HCT116 (cell line): ENCODE measurements around the gene MACROD1. TPM values are rescaled to one million over a fixed set of nuclear protein-coding genes. Genes with fewer than 3 reads are reported as not detected.

ENCODE experiments used
- ATAC-seq: fragments of 200-7000 bp; cut with Tn5 transposase; 2 replicates; pipeline ENCODE4 v1.9.1; 2020; ENCODE audit warnings: mild to moderate bottlenecking, moderate library complexity
- BruUV-seq: library from RNA; stranded (reverse); fragments of 400-500 nt; replicated peaks from 2 replicates; lab custom pipeline; 2021; lab: Mats Ljungman, UMichigan
- CTCF ChIA-PET: fragments of 300-600 bp; sonication (Branson Sonifier 250); formaldehyde crosslinking; loops from one replicate; lab custom pipeline; 2021; ENCODE audit warnings: antibody characterized with exemption; lab: Charles Lee
- POLR2A ChIA-PET: fragments of 300-600, 350-600 bp; sonication (Branson Sonifier 250); formaldehyde crosslinking; loops from one replicate; lab custom pipeline; 2021; ENCODE audit warnings: antibody characterized with exemption; lab: Charles Lee
- RAD21 ChIA-PET, 2 experiments: fragments of 300-600 bp; sonication (Branson Sonifier 250); formaldehyde crosslinking; loops; one replicate each; lab custom pipeline; 2023; ENCODE audit warnings: low total read pairs in 2 of 2; ENCODE audit not compliant: uncharacterized antibody in 2 of 2, unreplicated experiment in 2 of 2, low non-redundant PET in 1 of 2; lab: Charles Lee
- DNase-seq: peaks from one replicate; pipeline ENCODE4 v3.0.0-alpha.2; 2010; ENCODE audit warnings: low read depth, low spot score
- H2AFZ ChIP-seq: fragments of 200-600 bp; shearing (Covaris generic), sonication (generic); 2 replicates; pipeline ENCODE4 v1.6.1; 2017; ENCODE audit warnings: low read depth, mixed run types, mixed read lengths, antibody characterized with exemption, low read length; ENCODE audit not compliant: poor library complexity, severe bottlenecking
- H3K27ac ChIP-seq: 2 replicates; pipeline ENCODE4 v1.5.1; 2012; ENCODE audit warnings: low read depth, low read length
- H3K27me3 ChIP-seq: fragments of 200-600 bp; sonication (generic); 2 replicates; pipeline ENCODE4 v1.6.1; 2016; ENCODE audit warnings: mixed run types, low read length, mixed read lengths; ENCODE audit not compliant: insufficient read depth
- H3K36me3 ChIP-seq, 2 experiments: fragments of 200-500 bp in 1 of 2; fragments of 200-600 bp in 1 of 2; sonication (Bioruptor generic) in 1 of 2; sonication (generic) in 1 of 2; 2 replicates each; pipeline versions ENCODE4 v1.5.1 to v1.6.1; 2014 to 2016; ENCODE audit warnings: low read length in 2 of 2, inconsistent platforms in 1 of 2, mixed read lengths in 1 of 2, mixed run types in 1 of 2; ENCODE audit not compliant: insufficient read depth in 2 of 2, control insufficient read depth in 1 of 2
- H3K4me1 ChIP-seq, 2 experiments: fragments of 200-600 bp in 1 of 2; sonication (generic) in 1 of 2; 2 replicates each; pipeline versions ENCODE4 v1.5.1 to v1.6.1; 2012 to 2017; ENCODE audit warnings: low read length in 2 of 2, inconsistent platforms in 1 of 2, mild to moderate bottlenecking in 1 of 2, mixed read lengths in 1 of 2, mixed run types in 1 of 2, moderate library complexity in 1 of 2; ENCODE audit not compliant: insufficient read depth in 2 of 2, control insufficient read depth in 1 of 2
- H3K4me2 ChIP-seq: fragments of 200-600 bp; sonication (generic); 2 replicates; pipeline ENCODE4 v1.6.1; 2017; ENCODE audit warnings: mixed run types, low read length, mixed read lengths
- H3K4me3 ChIP-seq, 2 experiments: fragments of 200-600 bp in 1 of 2; sonication (generic) in 1 of 2; replicated peaks in 1 of 2; 2 replicates each; pipeline ENCODE4 v1.5.1; 2011 to 2016; ENCODE audit warnings: low read length in 2 of 2, control low read depth in 1 of 2, low read depth in 1 of 2, mild to moderate bottlenecking in 1 of 2, mixed read lengths in 1 of 2, mixed run types in 1 of 2
- H3K79me2 ChIP-seq: fragments of 200-600 bp; sonication (generic); 2 replicates; pipeline ENCODE4 v1.6.1; 2017; ENCODE audit warnings: mild to moderate bottlenecking, mixed run types, low read length, moderate library complexity, mixed read lengths; ENCODE audit not compliant: insufficient read depth
- H3K9ac ChIP-seq: fragments of 200-600 bp; sonication (generic); 2 replicates; pipeline ENCODE4 v1.6.1; 2016; ENCODE audit warnings: low read length, mixed read lengths
- H3K9me2 ChIP-seq: fragments of 200-600 bp; sonication (generic), shearing (Covaris generic); 2 replicates; pipeline ENCODE4 v1.6.1; 2017; ENCODE audit warnings: mixed run types, mild to moderate bottlenecking, moderate library complexity; ENCODE audit not compliant: insufficient read depth
- H3K9me3 ChIP-seq, 2 experiments: fragments of 200-500 bp in 1 of 2; fragments of 200-600 bp in 1 of 2; sonication (Bioruptor generic) in 1 of 2; sonication (generic) in 1 of 2; 2 replicates each; pipeline ENCODE4 v1.6.1; 2014 to 2017; ENCODE audit warnings: low read length in 2 of 2, mixed read lengths in 2 of 2, inconsistent platforms in 1 of 2, low read depth in 1 of 2, mild to moderate bottlenecking in 1 of 2, mixed run types in 1 of 2, moderate library complexity in 1 of 2; ENCODE audit not compliant: control insufficient read depth in 1 of 2, insufficient read depth in 1 of 2
- H4K20me1 ChIP-seq: fragments of 200-600 bp; sonication (generic), shearing (Covaris generic); 2 replicates; pipeline ENCODE4 v1.6.1; 2017; ENCODE audit warnings: mixed run types, mild to moderate bottlenecking, moderate library complexity; ENCODE audit not compliant: insufficient read depth
- CBX3 ChIP-seq: IDR thresholded peaks from 2 replicates; pipeline ENCODE4 v1.6.1; 2012; ENCODE audit warnings: low read depth
- CEBPB ChIP-seq: IDR thresholded peaks from 2 replicates; pipeline ENCODE4 v1.6.1; 2012; ENCODE audit warnings: low read depth
- ELF1 ChIP-seq: IDR thresholded peaks from 2 replicates; pipeline ENCODE4 v1.6.1; 2012; ENCODE audit warnings: low read depth, borderline replicate concordance
- EZH2phosphoT487 ChIP-seq: fragments of 200-600 bp; IDR thresholded peaks from 2 replicates; pipeline ENCODE4 v1.6.1; 2018; ENCODE audit warnings: antibody characterized with exemption, borderline replicate concordance
- MAX ChIP-seq: IDR thresholded peaks from 2 replicates; pipeline ENCODE4 v1.6.1; 2012
- POLR2A ChIP-seq: IDR thresholded peaks from 2 replicates; pipeline ENCODE4 v1.7.0; 2011; ENCODE audit warnings: borderline replicate concordance; ENCODE audit not compliant: insufficient read depth, insufficient read length; ENCODE audit errors: extremely low read depth
- YY1 ChIP-seq: IDR thresholded peaks from 2 replicates; pipeline ENCODE4 v1.6.1; 2011; ENCODE audit warnings: low read length, low read depth, moderate library complexity, mild to moderate bottlenecking; ENCODE audit not compliant: insufficient replicate concordance; ENCODE audit errors: extremely low read depth
- ZNF274 ChIP-seq: fragments of 200-500 bp; sonication (Bioruptor generic); IDR thresholded peaks from 2 replicates; pipeline ENCODE4 v1.6.1; 2014; ENCODE audit warnings: mild to moderate bottlenecking, low read depth, low read length, inconsistent platforms
- intact Hi-C: fragments of 100-400 bp; cut with micrococcal nuclease; formaldehyde crosslinking; loops from 2 replicates; pipeline ENCODE4 v1.10.0; 2022
- total RNA-seq: library from RNA; stranded (reverse); gene quantifications from one replicate; pipeline ENCODE4 v1.2.1, GENCODE V29; 2021; ENCODE audit not compliant: unreplicated experiment
- TF ChIP-seq, protein P1 (sequence below): IDR thresholded peaks from 2 replicates; pipeline ENCODE4 v1.6.1; 2011; ENCODE audit warnings: mild to moderate bottlenecking, low read length, moderate library complexity; ENCODE audit not compliant: insufficient replicate concordance; ENCODE audit errors: extremely low read depth
- TF ChIP-seq, protein P2 (sequence below): IDR thresholded peaks from 2 replicates; pipeline ENCODE4 v1.6.1; 2012; ENCODE audit warnings: low read depth
- TF ChIP-seq, protein P3 (sequence below), 3 experiments: fragments of 200-600 bp in 1 of 3; sonication (generic) in 1 of 3; IDR thresholded peaks in 2 of 3; conservative IDR thresholded peaks in 1 of 3; 2 replicates each; pipeline ENCODE4 v1.5.1; 2012 to 2017; ENCODE audit warnings: low read depth in 2 of 3, low read length in 2 of 3, antibody characterized with exemption in 1 of 3, borderline replicate concordance in 1 of 3, control low read depth in 1 of 3, mild to moderate bottlenecking in 1 of 3, mixed read lengths in 1 of 3, mixed run types in 1 of 3, moderate library complexity in 1 of 3; ENCODE audit not compliant: insufficient read depth in 1 of 3

Gene MACROD1
- total RNA-seq, 1 experiment from 2014 or later, result 61.1 TPM

GRCh38 chr11:64045700-64046099, 120.2 kb downstream of the MACROD1 start:
- BruUV-seq, result no TSS peak
- TF ChIP-seq POLR2A (no peak), EZH2phosphoT487 (no peak), YY1 (no peak), CBX3 (no peak)
- TF ChIP-seq, protein P1, sequence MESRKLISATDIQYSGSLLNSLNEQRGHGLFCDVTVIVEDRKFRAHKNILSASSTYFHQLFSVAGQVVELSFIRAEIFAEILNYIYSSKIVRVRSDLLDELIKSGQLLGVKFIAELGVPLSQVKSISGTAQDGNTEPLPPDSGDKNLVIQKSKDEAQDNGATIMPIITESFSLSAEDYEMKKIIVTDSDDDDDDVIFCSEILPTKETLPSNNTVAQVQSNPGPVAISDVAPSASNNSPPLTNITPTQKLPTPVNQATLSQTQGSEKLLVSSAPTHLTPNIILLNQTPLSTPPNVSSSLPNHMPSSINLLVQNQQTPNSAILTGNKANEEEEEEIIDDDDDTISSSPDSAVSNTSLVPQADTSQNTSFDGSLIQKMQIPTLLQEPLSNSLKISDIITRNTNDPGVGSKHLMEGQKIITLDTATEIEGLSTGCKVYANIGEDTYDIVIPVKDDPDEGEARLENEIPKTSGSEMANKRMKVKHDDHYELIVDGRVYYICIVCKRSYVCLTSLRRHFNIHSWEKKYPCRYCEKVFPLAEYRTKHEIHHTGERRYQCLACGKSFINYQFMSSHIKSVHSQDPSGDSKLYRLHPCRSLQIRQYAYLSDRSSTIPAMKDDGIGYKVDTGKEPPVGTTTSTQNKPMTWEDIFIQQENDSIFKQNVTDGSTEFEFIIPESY, result no peak
- Histone ChIP-seq H3K4me1 (no peaks in the 10 kb centered on the region), H3K9me2 (no peaks in the 10 kb centered on the region), H3K4me3 (no peak overlapping the region), H3K9ac (no peak overlapping the region), H3K27ac (no peak overlapping the region), H4K20me1 (no peaks in the 10 kb centered on the region), H3K79me2 (no peaks in the 10 kb centered on the region), H3K9me3 (no peaks in the 10 kb centered on the region), H2AFZ (no peak overlapping the region), H3K4me2 (no peak overlapping the region), H3K36me3 (no peaks in the 10 kb centered on the region), H3K27me3 (no peaks in the 10 kb centered on the region)
- no peak for ATAC-seq
- intact Hi-C loops, result loop anchor here (5.0 kb wide), 1 partner anchor 102 kb away; no protein-coding TSS in a partner anchor
- ChIA-PET POLR2A (no interaction called here), CTCF (no interaction called here), RAD21 (no interaction called here)
- DNase-seq, result no peak

DNA sequence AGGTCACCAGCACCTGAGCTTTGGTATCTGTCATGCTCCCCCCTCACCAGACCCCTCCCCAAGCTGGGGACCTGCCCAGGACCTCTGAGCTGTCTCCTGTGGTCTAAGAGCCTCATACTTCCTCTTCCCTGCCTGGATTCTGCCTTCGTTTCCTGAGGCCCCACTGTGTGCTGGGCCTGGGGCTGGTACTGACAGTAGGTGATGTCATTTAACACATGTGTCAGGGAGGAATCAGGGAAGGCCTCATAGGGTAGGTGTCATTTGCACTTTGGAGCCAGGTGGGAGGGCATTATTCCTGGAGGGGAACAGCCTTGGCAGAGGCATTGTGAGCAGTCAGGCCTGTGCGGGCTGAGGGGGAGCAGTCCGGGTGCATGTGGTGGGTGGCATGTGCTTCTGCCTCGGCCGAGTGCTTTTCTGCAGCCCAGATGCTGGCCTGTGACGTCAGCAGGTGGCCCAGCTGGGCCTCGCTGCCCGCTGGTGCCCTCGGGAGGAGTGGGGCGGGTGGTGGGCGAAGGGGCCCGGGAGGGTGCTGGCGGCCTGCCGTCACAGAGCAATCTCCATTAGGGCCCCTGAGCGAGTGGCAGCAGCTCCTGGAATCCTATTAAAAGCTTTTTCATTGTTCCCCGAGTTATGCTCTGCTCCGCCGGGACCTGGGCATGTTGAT, 121.1 kb downstream of the MACROD1 start:
- no peaks in the 10 kb centered on the region for H3K79me2 ChIP-seq
- no peaks in the 10 kb centered on the region for H3K9me2 ChIP-seq
- no peaks in the 10 kb centered on the region for H3K4me1 ChIP-seq
- H3K4me3 ChIP-seq, result no peak overlapping the region
- no peak overlapping the region for H2AFZ ChIP-seq
- intact Hi-C loops, result loop anchor here (5.0 kb wide), 1 partner anchor 102 kb away; no protein-coding TSS in a partner anchor
- POLR2A ChIA-PET, result no interaction called here
- BruUV-seq, result no TSS peak
- ATAC-seq (no peak), DNase-seq (no peak)
- RAD21 ChIA-PET, result no interaction called here
- H3K4me2 ChIP-seq, result no peak overlapping the region
- H3K36me3 ChIP-seq, result no peaks in the 10 kb centered on the region
- no peak overlapping the region for H3K27ac ChIP-seq
- H4K20me1 ChIP-seq, result no peaks in the 10 kb centered on the region
- no peaks in the 10 kb centered on the region for H3K27me3 ChIP-seq
- H3K9ac ChIP-seq, result no peak overlapping the region
- CTCF ChIA-PET, result no interaction called here
- H3K9me3 ChIP-seq, result no peaks in the 10 kb centered on the region
- TF ChIP-seq, protein P2, sequence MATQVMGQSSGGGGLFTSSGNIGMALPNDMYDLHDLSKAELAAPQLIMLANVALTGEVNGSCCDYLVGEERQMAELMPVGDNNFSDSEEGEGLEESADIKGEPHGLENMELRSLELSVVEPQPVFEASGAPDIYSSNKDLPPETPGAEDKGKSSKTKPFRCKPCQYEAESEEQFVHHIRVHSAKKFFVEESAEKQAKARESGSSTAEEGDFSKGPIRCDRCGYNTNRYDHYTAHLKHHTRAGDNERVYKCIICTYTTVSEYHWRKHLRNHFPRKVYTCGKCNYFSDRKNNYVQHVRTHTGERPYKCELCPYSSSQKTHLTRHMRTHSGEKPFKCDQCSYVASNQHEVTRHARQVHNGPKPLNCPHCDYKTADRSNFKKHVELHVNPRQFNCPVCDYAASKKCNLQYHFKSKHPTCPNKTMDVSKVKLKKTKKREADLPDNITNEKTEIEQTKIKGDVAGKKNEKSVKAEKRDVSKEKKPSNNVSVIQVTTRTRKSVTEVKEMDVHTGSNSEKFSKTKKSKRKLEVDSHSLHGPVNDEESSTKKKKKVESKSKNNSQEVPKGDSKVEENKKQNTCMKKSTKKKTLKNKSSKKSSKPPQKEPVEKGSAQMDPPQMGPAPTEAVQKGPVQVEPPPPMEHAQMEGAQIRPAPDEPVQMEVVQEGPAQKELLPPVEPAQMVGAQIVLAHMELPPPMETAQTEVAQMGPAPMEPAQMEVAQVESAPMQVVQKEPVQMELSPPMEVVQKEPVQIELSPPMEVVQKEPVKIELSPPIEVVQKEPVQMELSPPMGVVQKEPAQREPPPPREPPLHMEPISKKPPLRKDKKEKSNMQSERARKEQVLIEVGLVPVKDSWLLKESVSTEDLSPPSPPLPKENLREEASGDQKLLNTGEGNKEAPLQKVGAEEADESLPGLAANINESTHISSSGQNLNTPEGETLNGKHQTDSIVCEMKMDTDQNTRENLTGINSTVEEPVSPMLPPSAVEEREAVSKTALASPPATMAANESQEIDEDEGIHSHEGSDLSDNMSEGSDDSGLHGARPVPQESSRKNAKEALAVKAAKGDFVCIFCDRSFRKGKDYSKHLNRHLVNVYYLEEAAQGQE, result no peak
- TF ChIP-seq YY1 (no peak), EZH2phosphoT487 (no peak), CEBPB (no peak), ZNF274 (no peak), ELF1 (no peak), MAX (no peak)
- TF ChIP-seq, protein P3, sequence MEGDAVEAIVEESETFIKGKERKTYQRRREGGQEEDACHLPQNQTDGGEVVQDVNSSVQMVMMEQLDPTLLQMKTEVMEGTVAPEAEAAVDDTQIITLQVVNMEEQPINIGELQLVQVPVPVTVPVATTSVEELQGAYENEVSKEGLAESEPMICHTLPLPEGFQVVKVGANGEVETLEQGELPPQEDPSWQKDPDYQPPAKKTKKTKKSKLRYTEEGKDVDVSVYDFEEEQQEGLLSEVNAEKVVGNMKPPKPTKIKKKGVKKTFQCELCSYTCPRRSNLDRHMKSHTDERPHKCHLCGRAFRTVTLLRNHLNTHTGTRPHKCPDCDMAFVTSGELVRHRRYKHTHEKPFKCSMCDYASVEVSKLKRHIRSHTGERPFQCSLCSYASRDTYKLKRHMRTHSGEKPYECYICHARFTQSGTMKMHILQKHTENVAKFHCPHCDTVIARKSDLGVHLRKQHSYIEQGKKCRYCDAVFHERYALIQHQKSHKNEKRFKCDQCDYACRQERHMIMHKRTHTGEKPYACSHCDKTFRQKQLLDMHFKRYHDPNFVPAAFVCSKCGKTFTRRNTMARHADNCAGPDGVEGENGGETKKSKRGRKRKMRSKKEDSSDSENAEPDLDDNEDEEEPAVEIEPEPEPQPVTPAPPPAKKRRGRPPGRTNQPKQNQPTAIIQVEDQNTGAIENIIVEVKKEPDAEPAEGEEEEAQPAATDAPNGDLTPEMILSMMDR (IDR thresholded peaks at IDR 0.05 in 2 of 3, conservative IDR thresholded peaks at IDR 0.05 in 1 of 3; ENCODE audit: borderline replicate concordance in 1 of 3, insufficient read depth in 1 of 3, low read depth in 2 of 3, low read length in 2 of 3), result no peak
